ENCODE measurements around the gene AIPL1. TPM values are rescaled to one million over a fixed set of nuclear protein-coding genes. Genes with fewer than 3 reads are reported as not detected.
"Not testable (repeated sequence)": the region's sequence is repeated elsewhere in the genome, so short reads cannot be mapped to it uniquely, and the experiment has no call there.

The AIPL1 gene
- total RNA-seq (not detected in 2 replicates), polyA plus RNA-seq (not detected in 2 replicates)

- Histone ChIP-seq H3K4me3 (no peak within 1 kb of the TSS), H4K20me1 (ENCODE audit: insufficient read depth, poor library complexity, severe bottlenecking) (no peaks in the 10 kb centered on the region), H3K79me2 (no peaks in the 10 kb centered on the region), H3K36me3 (replicated peaks; ENCODE audit: insufficient read depth, low read depth) (no peaks in the 10 kb centered on the region), H3K4me1 (ENCODE audit: insufficient read depth) (no peaks in the 10 kb centered on the region), H3K27me3 (no peaks in the 10 kb centered on the region), H3K9me2 (replicated peaks; ENCODE audit: insufficient read depth) (no peaks in the 10 kb centered on the region), H3K4me2 (no peak within 1 kb of the TSS), H3K27ac (no peak within 1 kb of the TSS), H3K9me3 (ENCODE audit: low read depth) (no peaks in the 10 kb centered on the region), H2AFZ (no peak within 1 kb of the TSS)
- no peak for TF ChIP-seq EZH2phosphoT487 (IDR thresholded peaks at IDR 0.05; ENCODE audit: low read depth, severe bottlenecking, unreplicated experiment)
- TF ChIP-seq EZH2 (IDR thresholded peaks at IDR 0.05; ENCODE audit: borderline replicate concordance) = no peak
- no peak for TF ChIP-seq CTCF (IDR thresholded peaks at IDR 0.05; ENCODE audit: poor library complexity)
- 78% methylated on average over 16 of the region's 16 CpGs for WGBS (ENCODE audit: low lambda C conversion rate, missing lambda C conversion rate)
- no peak for DNase-seq (ENCODE audit: low spot score)
Observed at GRCh38 chr17:6435051-6435450, at the start of gene AIPL1. Gene AIPL1, minus strand, starts transcription at chr17:6435121. Its CDS starts 17 bp downstream, at chr17:6435104.

GRCh38 chr17:6483507-6483906 is 48.6 kb upstream of the AIPL1 start:
- no peaks in the 10 kb centered on the region for H4K20me1 ChIP-seq (ENCODE audit: insufficient read depth, poor library complexity, severe bottlenecking)
- H3K4me3 ChIP-seq = no peak overlapping the region
- TF ChIP-seq CTCF (IDR thresholded peaks at IDR 0.05; ENCODE audit: poor library complexity) (no peak), EZH2phosphoT487 (IDR thresholded peaks at IDR 0.05; ENCODE audit: low read depth, severe bottlenecking, unreplicated experiment) (no peak), EZH2 (IDR thresholded peaks at IDR 0.05; ENCODE audit: borderline replicate concordance) (no peak)
- H3K79me2 ChIP-seq = no peaks in the 10 kb centered on the region
- peaks cover 3% of the 10 kb centered on the region for H3K27me3 ChIP-seq
- no peak overlapping the region for H3K4me2 ChIP-seq
- no peaks in the 10 kb centered on the region for H3K4me1 ChIP-seq (ENCODE audit: insufficient read depth)
- no peaks in the 10 kb centered on the region for H3K36me3 ChIP-seq (replicated peaks; ENCODE audit: insufficient read depth, low read depth)
- no peaks in the 10 kb centered on the region for H3K9me2 ChIP-seq (replicated peaks; ENCODE audit: insufficient read depth)
- H2AFZ ChIP-seq = no peak overlapping the region
- no peak overlapping the region for H3K27ac ChIP-seq
- no peaks in the 10 kb centered on the region for H3K9me3 ChIP-seq (ENCODE audit: low read depth)
- WGBS (ENCODE audit: low lambda C conversion rate, missing lambda C conversion rate) = 93% methylated on average over 13 of the region's 16 CpGs
- no peak for DNase-seq (ENCODE audit: low spot score)

- H3K4me1 ChIP-seq (ENCODE audit: insufficient read depth); H3K79me2 ChIP-seq; H4K20me1 ChIP-seq (ENCODE audit: insufficient read depth, poor library complexity, severe bottlenecking); H2AFZ ChIP-seq; H3K27ac ChIP-seq; H3K9me2 ChIP-seq (replicated peaks; ENCODE audit: insufficient read depth); H3K9me3 ChIP-seq (ENCODE audit: low read depth); H3K36me3 ChIP-seq (replicated peaks; ENCODE audit: insufficient read depth, low read depth); H3K27me3 ChIP-seq; H3K4me2 ChIP-seq; DNase-seq (ENCODE audit: low spot score); H3K4me3 ChIP-seq: not testable (repeated sequence)
- 82% methylated on average over 10 of the region's 10 CpGs for WGBS (ENCODE audit: low lambda C conversion rate, missing lambda C conversion rate)
Observed at GRCh38 chr17:6482796-6483195, 47.9 kb upstream of the AIPL1 start.

- no peaks in the 10 kb centered on the region for H3K9me3 ChIP-seq (ENCODE audit: low read depth)
- TF ChIP-seq EZH2 (IDR thresholded peaks at IDR 0.05; ENCODE audit: borderline replicate concordance) = no peak
- no peak for TF ChIP-seq EZH2phosphoT487 (IDR thresholded peaks at IDR 0.05; ENCODE audit: low read depth, severe bottlenecking, unreplicated experiment)
- TF ChIP-seq CTCF (IDR thresholded peaks at IDR 0.05; ENCODE audit: poor library complexity) = no peak
- H3K4me1 ChIP-seq (ENCODE audit: insufficient read depth) = no peaks in the 10 kb centered on the region
- no peaks in the 10 kb centered on the region for H4K20me1 ChIP-seq (ENCODE audit: insufficient read depth, poor library complexity, severe bottlenecking)
- no peak for DNase-seq (ENCODE audit: low spot score)
- no peak overlapping the region for H2AFZ ChIP-seq
- H3K4me2 ChIP-seq = no peak overlapping the region
- no peak overlapping the region for H3K27ac ChIP-seq
- H3K27me3 ChIP-seq = peaks cover 3% of the 10 kb centered on the region
- H3K4me3 ChIP-seq = no peak overlapping the region
- H3K9me2 ChIP-seq (replicated peaks; ENCODE audit: insufficient read depth) = no peaks in the 10 kb centered on the region
- WGBS (ENCODE audit: low lambda C conversion rate, missing lambda C conversion rate) = 82% methylated on average over 6 of the region's 6 CpGs
- no peaks in the 10 kb centered on the region for H3K36me3 ChIP-seq (replicated peaks; ENCODE audit: insufficient read depth, low read depth)
- H3K79me2 ChIP-seq = no peaks in the 10 kb centered on the region
Observed at GRCh38 chr17:6482105-6482455, 47.2 kb upstream of the AIPL1 start.
